Ishikawa (cell line): ENCODE results near the gene FSTL4.

Experiments used
- EGR1 ChIP-seq: IDR thresholded peaks from 2 replicates; pipeline ENCODE4 v1.6.1; 2012
- EP300 ChIP-seq: IDR thresholded peaks from 2 replicates; pipeline ENCODE4 v1.6.1; 2012; ENCODE audit warnings: borderline replicate concordance
- FOXM1 ChIP-seq: IDR thresholded peaks from 2 replicates; pipeline ENCODE4 v1.6.1; 2012; ENCODE audit warnings: low read depth, borderline replicate concordance
- RAD21 ChIP-seq: IDR thresholded peaks from 2 replicates; pipeline ENCODE4 v1.6.1; 2012; ENCODE audit warnings: low read depth
- TAF1 ChIP-seq: IDR thresholded peaks from 2 replicates; pipeline ENCODE4 v1.6.1; 2012; ENCODE audit warnings: low read depth, mild to moderate bottlenecking
- TEAD4 ChIP-seq: IDR thresholded peaks from 2 replicates; pipeline ENCODE4 v1.6.1; 2012
- YY1 ChIP-seq: IDR thresholded peaks from 2 replicates; pipeline ENCODE4 v1.6.1; 2012; ENCODE audit warnings: low read depth
- ZBTB7A ChIP-seq: IDR thresholded peaks from 2 replicates; pipeline ENCODE4 v1.6.1; 2012; ENCODE audit warnings: low read depth
- TF ChIP-seq, protein P1 (sequence below): IDR thresholded peaks from 2 replicates; pipeline ENCODE4 v1.6.1; 2012; ENCODE audit warnings: low read depth, mild to moderate bottlenecking
- TF ChIP-seq, protein P2 (sequence below): IDR thresholded peaks from 2 replicates; pipeline ENCODE4 v1.6.1; 2012
- TF ChIP-seq, protein P3 (sequence below): IDR thresholded peaks from 2 replicates; pipeline ENCODE4 v1.6.1; 2012

DNA sequence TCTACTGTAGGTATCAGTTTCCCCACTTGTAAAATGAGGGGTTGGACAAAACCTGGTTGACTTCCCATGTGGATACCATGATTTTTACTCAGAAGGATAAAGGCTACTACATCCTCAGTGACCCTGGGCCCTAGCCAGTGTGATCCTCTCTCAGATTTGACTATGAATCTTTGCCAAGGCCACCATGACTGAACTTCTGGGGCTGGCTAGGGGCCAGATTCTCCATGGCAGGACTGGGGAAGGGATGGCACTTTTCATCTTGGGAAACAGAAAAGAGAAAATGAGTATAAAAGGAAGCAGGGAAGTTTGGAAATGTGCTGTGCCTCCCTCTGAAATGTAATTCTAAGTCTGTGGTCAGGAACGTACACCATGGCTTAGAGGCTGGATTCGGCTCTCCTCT, 1.4 kb upstream of the FSTL4 start:
- TF ChIP-seq TAF1: no peak
- TF ChIP-seq, protein P1, sequence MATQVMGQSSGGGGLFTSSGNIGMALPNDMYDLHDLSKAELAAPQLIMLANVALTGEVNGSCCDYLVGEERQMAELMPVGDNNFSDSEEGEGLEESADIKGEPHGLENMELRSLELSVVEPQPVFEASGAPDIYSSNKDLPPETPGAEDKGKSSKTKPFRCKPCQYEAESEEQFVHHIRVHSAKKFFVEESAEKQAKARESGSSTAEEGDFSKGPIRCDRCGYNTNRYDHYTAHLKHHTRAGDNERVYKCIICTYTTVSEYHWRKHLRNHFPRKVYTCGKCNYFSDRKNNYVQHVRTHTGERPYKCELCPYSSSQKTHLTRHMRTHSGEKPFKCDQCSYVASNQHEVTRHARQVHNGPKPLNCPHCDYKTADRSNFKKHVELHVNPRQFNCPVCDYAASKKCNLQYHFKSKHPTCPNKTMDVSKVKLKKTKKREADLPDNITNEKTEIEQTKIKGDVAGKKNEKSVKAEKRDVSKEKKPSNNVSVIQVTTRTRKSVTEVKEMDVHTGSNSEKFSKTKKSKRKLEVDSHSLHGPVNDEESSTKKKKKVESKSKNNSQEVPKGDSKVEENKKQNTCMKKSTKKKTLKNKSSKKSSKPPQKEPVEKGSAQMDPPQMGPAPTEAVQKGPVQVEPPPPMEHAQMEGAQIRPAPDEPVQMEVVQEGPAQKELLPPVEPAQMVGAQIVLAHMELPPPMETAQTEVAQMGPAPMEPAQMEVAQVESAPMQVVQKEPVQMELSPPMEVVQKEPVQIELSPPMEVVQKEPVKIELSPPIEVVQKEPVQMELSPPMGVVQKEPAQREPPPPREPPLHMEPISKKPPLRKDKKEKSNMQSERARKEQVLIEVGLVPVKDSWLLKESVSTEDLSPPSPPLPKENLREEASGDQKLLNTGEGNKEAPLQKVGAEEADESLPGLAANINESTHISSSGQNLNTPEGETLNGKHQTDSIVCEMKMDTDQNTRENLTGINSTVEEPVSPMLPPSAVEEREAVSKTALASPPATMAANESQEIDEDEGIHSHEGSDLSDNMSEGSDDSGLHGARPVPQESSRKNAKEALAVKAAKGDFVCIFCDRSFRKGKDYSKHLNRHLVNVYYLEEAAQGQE: no peak
- TF ChIP-seq ZBTB7A: no peak
- no peak for TF ChIP-seq RAD21
- no peak for TF ChIP-seq EP300
- TF ChIP-seq, protein P2, sequence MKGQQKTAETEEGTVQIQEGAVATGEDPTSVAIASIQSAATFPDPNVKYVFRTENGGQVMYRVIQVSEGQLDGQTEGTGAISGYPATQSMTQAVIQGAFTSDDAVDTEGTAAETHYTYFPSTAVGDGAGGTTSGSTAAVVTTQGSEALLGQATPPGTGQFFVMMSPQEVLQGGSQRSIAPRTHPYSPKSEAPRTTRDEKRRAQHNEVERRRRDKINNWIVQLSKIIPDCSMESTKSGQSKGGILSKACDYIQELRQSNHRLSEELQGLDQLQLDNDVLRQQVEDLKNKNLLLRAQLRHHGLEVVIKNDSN: no peak
- TF ChIP-seq, protein P3, sequence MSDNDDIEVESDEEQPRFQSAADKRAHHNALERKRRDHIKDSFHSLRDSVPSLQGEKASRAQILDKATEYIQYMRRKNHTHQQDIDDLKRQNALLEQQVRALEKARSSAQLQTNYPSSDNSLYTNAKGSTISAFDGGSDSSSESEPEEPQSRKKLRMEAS: no peak
- TF ChIP-seq FOXM1: no peak
- TF ChIP-seq YY1: no peak
- TF ChIP-seq EGR1: no peak
- no peak for TF ChIP-seq TEAD4
